HG02571 (cell line): ENCODE data around the gene CRY2.
"Not testable (repeated sequence)": the region's sequence is repeated elsewhere in the genome, so short reads cannot be mapped to it uniquely, and the experiment has no call there.

Experiments
- ATAC-seq: cut with Tn5 transposase; IDR thresholded peaks from one replicate; pipeline ENCODE4 v1.9.1; 2021; ENCODE audit warnings: mild to moderate bottlenecking, moderate library complexity; ENCODE audit not compliant: unreplicated experiment

The CRY2 gene

GRCh38 chr11:45846974-45847910 lies at the start of gene CRY2:
Gene CRY2, plus strand, starts transcription at chr11:45847475. Its CDS starts 16 bp downstream, at chr11:45847491.
- peak; percentile 92 for ATAC-seq

GRCh38 chr11:45798793-45799441 lies 48.4 kb upstream of the CRY2 start:
- no peak for ATAC-seq

- no peak for ATAC-seq
Observed at GRCh38 chr11:45799562-45799961, 47.7 kb upstream of the CRY2 start.

GRCh38 chr11:45800261-45800660 lies 47.0 kb upstream of the CRY2 start:
- no peak for ATAC-seq

- no peak for ATAC-seq
Observed at GRCh38 chr11:45801723-45802315, 45.5 kb upstream of the CRY2 start.

GRCh38 chr11:45802531-45803317 lies 44.6 kb upstream of the CRY2 start:
- ATAC-seq: no peak

GRCh38 chr11:45803971-45804760 lies 43.1 kb upstream of the CRY2 start:
- ATAC-seq: peak; percentile 27

- peak; percentile 95 for ATAC-seq
Observed at GRCh38 chr11:45804761-45805304, 42.4 kb upstream of the CRY2 start, which contains the start of gene SLC35C1. Gene SLC35C1, plus strand, starts transcription at chr11:45805149. Its CDS starts 653 bp downstream, at chr11:45805802.

- ATAC-seq: peak; percentile 25
Observed at GRCh38 chr11:45805305-45806071, 41.8 kb upstream of the CRY2 start.

- no peak for ATAC-seq
Observed at GRCh38 chr11:45806072-45806933, 41.0 kb upstream of the CRY2 start.

- no peak for ATAC-seq
Observed at GRCh38 chr11:45806937-45807791, 40.1 kb upstream of the CRY2 start.

GRCh38 chr11:45807792-45808238 lies 39.5 kb upstream of the CRY2 start:
- no peak for ATAC-seq

- ATAC-seq: not testable (repeated sequence)
Observed at GRCh38 chr11:45808427-45808826, 38.8 kb upstream of the CRY2 start.

- ATAC-seq: no peak
Observed at GRCh38 chr11:45809456-45810395, 37.5 kb upstream of the CRY2 start.

- no peak for ATAC-seq
Observed at GRCh38 chr11:45810431-45811108, 36.7 kb upstream of the CRY2 start.
